Non-pigmented ciliary epithelial cell (primary cell): ENCODE results near the gene SRCIN1.

Experiments
- DNase-seq: peaks from one replicate; pipeline ENCODE4 v3.0.0-alpha.2; 2010; ENCODE audit warnings: low read depth

Gene SRCIN1

GRCh38 chr17:38578229-38579082 lies 27.3 kb downstream of the SRCIN1 start:
- no peak for DNase-seq

- DNase-seq, result no peak
Measured at GRCh38 chr17:38577645-38578173, 28.0 kb downstream of the SRCIN1 start.

- no peak for DNase-seq
Measured at GRCh38 chr17:38577244-38577643, 28.5 kb downstream of the SRCIN1 start.

- DNase-seq, result no peak
Measured at GRCh38 chr17:38575781-38576180, 30.0 kb downstream of the SRCIN1 start.

- DNase-seq, result no peak
Measured at GRCh38 chr17:38574712-38575111, 31.0 kb downstream of the SRCIN1 start.

GRCh38 chr17:38572669-38573365 lies 32.9 kb downstream of the SRCIN1 start:
- no peak for DNase-seq

GRCh38 chr17:38571833-38572668 lies 33.7 kb downstream of the SRCIN1 start:
- DNase-seq, result no peak

GRCh38 chr17:38569701-38570512 lies 35.8 kb downstream of the SRCIN1 start:
- no peak for DNase-seq

- no peak for DNase-seq
Measured at GRCh38 chr17:38568845-38569510, 36.8 kb downstream of the SRCIN1 start.

- DNase-seq, result no peak
Measured at GRCh38 chr17:38568274-38568673, 37.5 kb downstream of the SRCIN1 start.

- no peak for DNase-seq
Measured at GRCh38 chr17:38567350-38567749, 38.4 kb downstream of the SRCIN1 start.

- no peak for DNase-seq
Measured at GRCh38 chr17:38566666-38567031, 39.1 kb downstream of the SRCIN1 start.

GRCh38 chr17:38565853-38566665 lies 39.7 kb downstream of the SRCIN1 start:
- no peak for DNase-seq

- no peak for DNase-seq
Measured at GRCh38 chr17:38564869-38565268, 40.9 kb downstream of the SRCIN1 start.

GRCh38 chr17:38564254-38564837 lies 41.4 kb downstream of the SRCIN1 start:
- no peak for DNase-seq

GRCh38 chr17:38563362-38564253 lies 42.1 kb downstream of the SRCIN1 start:
- DNase-seq, result no peak

- DNase-seq, result no peak
Measured at GRCh38 chr17:38562903-38563302, 42.8 kb downstream of the SRCIN1 start.

GRCh38 chr17:38562215-38562569 lies 43.6 kb downstream of the SRCIN1 start:
- no peak for DNase-seq
